Type B pancreatic cell (in vitro differentiated cells): ENCODE data around the gene LRIG1. TPM values are rescaled to one million over a fixed set of nuclear protein-coding genes. Genes with fewer than 3 reads are reported as not detected.

Experiments
- DNase-seq: peaks from one replicate; pipeline ENCODE4 v3.0.0; 2021; ENCODE audit warnings: mixed read lengths; ENCODE audit not compliant: unreplicated experiment; ENCODE audit errors: extremely low spot score
- H3K27ac Mint-ChIP-seq: 2 replicates; pipeline ENCODE4 v1.8.0; 2021; ENCODE audit warnings: mild to moderate bottlenecking, mixed read lengths
- H3K27me3 Mint-ChIP-seq: 2 replicates; pipeline ENCODE4 v1.8.0; 2021; ENCODE audit warnings: mixed read lengths
- H3K36me3 Mint-ChIP-seq: 2 replicates; pipeline ENCODE4 v1.8.0; 2021; ENCODE audit warnings: mixed read lengths
- H3K4me1 Mint-ChIP-seq: one replicate; pipeline ENCODE4 v1.8.0; 2021; ENCODE audit warnings: mixed read lengths; ENCODE audit not compliant: unreplicated experiment
- H3K4me3 Mint-ChIP-seq: 2 replicates; pipeline ENCODE4 v1.8.0; 2021; ENCODE audit warnings: mild to moderate bottlenecking, mixed read lengths
- H3K9me3 Mint-ChIP-seq: 2 replicates; pipeline ENCODE4 v1.8.0; 2021; ENCODE audit warnings: mixed read lengths
- total RNA-seq: library from RNA; stranded (reverse); gene quantifications from 2 replicates; pipeline ENCODE4 v1.2.1, GENCODE V29; 2021; ENCODE audit warnings: low replicate concordance
- TF ChIP-seq, protein P1 (sequence below): fragments of 200-600 bp; sonication (generic); conservative IDR thresholded peaks from 2 replicates; pipeline ENCODE4 v1.5.0; 2021; ENCODE audit warnings: antibody characterized with exemption, mild to moderate bottlenecking

LRIG1 gene
- total RNA-seq, 1 donor from 2014 or later: 28.9 TPM

DNA sequence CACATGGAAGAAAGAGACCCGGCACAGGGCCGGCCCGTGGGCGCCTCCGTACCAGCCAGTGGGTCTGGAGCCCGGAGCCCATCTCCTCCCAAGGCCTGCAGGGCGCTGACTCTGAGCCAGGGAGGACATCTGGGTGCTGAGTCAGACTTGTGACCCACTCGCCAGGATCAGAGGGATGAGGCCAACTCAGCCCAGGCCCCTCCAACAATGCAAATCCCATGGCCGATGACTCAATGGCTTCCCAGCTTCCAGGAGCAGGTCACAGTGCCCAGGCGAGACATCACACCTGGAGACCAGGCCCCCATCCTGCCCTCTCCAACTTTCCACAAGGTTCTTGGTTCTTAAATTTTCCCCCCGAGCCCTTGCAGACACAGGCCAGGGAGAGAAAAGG lies 95.1 kb downstream of the LRIG1 start:
- Mint-ChIP-seq H3K27me3 (no peaks in the 10 kb centered on the region), H3K36me3 (no peaks in the 10 kb centered on the region), H3K9me3 (no peaks in the 10 kb centered on the region), H3K4me3 (no peak overlapping the region), H3K27ac (no peak overlapping the region), H3K4me1 (peaks cover 29% of the 10 kb centered on the region)
- TF ChIP-seq, protein P1, sequence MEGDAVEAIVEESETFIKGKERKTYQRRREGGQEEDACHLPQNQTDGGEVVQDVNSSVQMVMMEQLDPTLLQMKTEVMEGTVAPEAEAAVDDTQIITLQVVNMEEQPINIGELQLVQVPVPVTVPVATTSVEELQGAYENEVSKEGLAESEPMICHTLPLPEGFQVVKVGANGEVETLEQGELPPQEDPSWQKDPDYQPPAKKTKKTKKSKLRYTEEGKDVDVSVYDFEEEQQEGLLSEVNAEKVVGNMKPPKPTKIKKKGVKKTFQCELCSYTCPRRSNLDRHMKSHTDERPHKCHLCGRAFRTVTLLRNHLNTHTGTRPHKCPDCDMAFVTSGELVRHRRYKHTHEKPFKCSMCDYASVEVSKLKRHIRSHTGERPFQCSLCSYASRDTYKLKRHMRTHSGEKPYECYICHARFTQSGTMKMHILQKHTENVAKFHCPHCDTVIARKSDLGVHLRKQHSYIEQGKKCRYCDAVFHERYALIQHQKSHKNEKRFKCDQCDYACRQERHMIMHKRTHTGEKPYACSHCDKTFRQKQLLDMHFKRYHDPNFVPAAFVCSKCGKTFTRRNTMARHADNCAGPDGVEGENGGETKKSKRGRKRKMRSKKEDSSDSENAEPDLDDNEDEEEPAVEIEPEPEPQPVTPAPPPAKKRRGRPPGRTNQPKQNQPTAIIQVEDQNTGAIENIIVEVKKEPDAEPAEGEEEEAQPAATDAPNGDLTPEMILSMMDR: no peak
- DNase-seq: no peak

DNA sequence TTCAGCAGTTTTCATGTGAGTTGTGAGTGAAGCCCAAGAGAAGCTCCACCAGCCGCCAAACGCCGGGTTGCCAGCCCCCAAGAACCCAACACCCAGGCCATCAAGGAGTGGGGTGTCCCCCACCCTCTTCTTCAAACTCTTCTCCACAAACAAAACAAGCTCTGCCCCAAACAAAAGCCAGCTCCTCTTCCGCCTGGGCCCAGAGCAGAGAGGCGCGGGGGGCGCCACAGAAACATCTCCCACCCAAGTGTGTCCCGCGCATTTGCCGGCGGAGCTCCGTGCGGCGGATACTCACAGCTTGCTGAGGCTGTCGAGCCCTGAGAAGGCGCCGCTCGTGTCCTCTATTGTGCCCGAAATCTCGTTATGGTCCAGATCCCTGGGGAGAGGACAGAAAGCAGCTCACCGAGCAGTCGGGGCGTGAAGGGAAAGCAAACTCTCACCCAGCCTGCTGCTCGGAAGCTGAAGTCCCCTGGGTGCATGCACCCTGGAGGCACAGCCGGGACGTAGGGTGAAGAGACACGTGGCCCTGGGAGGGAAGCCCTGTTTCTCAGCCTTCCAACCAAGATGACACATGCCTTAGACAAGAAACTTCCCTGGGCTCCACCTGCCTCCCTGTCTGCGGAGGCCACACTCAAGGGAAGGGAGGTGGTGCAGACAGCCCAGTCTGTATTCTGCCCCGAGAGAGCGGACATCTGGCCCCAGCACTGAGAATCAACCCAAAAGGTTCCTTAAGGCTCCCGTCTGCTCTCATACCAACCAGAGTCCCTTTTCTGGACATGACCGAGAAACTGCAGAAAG lies 95.7 kb downstream of the LRIG1 start:
- Mint-ChIP-seq H3K36me3 (no peaks in the 10 kb centered on the region), H3K4me1 (peaks cover 29% of the 10 kb centered on the region), H3K27ac (no peak overlapping the region), H3K4me3 (no peak overlapping the region), H3K9me3 (no peaks in the 10 kb centered on the region), H3K27me3 (no peaks in the 10 kb centered on the region)
- no peak for DNase-seq
- TF ChIP-seq, protein P1: no peak

DNA sequence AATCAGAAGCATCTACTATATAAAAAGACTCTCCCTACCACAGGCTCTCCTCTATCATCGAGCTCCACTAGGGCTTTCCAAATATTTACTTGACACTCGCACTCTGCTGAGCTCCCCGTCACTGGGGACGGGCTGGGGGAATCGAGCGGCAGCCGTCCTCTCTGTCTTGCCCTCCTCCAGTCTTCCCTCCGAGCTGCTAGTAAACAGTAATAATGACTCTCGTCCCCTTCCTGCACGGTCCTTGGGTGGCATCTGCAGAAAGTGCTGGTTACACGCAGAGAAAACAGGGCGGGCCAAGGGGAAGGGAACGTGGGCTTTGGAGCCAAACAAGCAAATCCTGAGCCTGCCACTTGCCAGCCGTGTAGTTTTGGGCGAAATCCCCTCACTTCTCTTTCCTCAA lies 96.6 kb downstream of the LRIG1 start:
- peak overlapping the region; percentile 42 for H3K27ac Mint-ChIP-seq
- no peaks in the 10 kb centered on the region for H3K27me3 Mint-ChIP-seq
- H3K4me3 Mint-ChIP-seq: no peak overlapping the region
- H3K36me3 Mint-ChIP-seq: no peaks in the 10 kb centered on the region
- H3K9me3 Mint-ChIP-seq: no peaks in the 10 kb centered on the region
- H3K4me1 Mint-ChIP-seq: peaks cover 29% of the 10 kb centered on the region
- TF ChIP-seq, protein P1: no peak
- no peak for DNase-seq

DNA sequence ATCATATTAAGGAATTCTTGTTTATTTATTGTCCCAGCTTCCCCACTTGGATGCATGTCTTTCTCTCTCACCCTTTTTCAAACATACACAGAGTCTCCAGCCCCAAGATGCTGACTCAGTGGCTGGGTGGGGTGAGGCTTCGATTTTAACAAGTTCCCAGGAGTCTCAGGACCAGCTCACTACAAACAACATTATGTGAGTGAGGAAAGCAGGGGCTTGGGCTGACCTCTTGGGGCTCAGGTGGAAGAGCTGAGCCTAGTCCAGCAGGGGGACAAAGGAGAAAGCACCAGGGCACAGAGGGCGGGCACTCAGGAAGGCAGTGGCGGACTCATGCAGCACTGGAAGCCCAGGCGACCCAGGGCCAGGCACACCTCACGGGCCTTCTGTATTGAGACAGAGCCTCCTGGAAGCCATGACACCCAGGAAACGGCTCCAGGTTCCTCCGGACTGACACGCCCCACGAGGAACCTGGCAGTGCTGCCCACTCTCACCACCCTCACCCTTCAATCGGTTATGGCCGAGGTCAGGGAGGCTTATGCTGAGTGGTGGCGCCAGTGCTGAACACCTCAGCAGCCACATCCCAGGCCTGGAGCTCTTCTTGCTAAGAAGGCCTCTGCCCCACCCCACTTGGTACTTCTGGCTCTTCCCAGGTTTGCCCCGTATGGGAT lies 97.4 kb downstream of the LRIG1 start:
- Mint-ChIP-seq H3K36me3 (peaks cover under 1% of the 10 kb centered on the region), H3K4me1 (peaks cover 34% of the 10 kb centered on the region), H3K9me3 (no peaks in the 10 kb centered on the region), H3K27ac (no peak overlapping the region), H3K27me3 (no peaks in the 10 kb centered on the region), H3K4me3 (no peak overlapping the region)
- TF ChIP-seq, protein P1: no peak
- DNase-seq: no peak

DNA sequence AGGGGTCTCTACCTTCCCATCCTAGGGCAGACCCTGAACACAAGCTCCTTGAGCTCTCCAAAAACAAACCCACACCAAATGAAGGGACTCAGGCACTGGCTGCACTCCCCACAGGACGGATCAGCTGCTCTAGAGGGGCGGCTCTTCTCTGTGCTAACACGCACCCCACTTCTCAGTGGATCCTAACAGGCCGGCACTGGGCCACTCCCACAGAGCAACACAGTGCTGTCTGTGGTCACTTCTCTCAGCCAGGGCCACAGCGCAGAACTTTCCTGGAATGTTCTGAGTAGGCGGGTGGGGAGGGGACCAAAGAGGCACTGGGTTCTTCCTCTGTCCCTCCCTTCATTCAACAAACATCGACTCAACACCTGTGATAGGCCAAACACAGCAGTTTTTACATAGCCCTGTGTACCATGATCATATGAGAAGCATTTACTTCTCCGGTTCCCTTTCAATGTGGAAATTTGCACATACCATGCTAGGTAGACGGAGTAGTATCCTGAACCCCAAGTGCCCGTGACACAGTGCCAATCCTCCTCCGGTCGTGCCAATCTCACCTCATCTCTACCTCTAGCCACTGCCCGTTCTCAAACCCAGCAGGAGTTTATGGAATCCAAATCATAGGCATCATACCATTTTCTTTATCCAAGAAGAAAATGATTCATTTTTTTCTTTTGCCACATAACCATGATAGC lies 98.1 kb downstream of the LRIG1 start:
- TF ChIP-seq, protein P1: no peak
- Mint-ChIP-seq H3K4me3 (no peak overlapping the region), H3K36me3 (peaks cover 8% of the 10 kb centered on the region), H3K27me3 (no peaks in the 10 kb centered on the region), H3K27ac (peak overlapping the region; percentile 24), H3K9me3 (no peaks in the 10 kb centered on the region), H3K4me1 (peaks cover 38% of the 10 kb centered on the region)
- no peak for DNase-seq
